HepG2 (cell line): ENCODE results near the gene RAB3C. TPM values are rescaled to one million over a fixed set of nuclear protein-coding genes. Genes with fewer than 3 reads are reported as not detected.

Source experiments
- ARID4A ChIP-seq: sonication (generic); formaldehyde crosslinking; IDR thresholded peaks from 2 replicates; pipeline ENCODE4 v1.5.0; 2020; ENCODE audit warnings: mild to moderate bottlenecking, missing genetic modification reagents, borderline replicate concordance
- HOMEZ ChIP-seq: IDR thresholded peaks from 2 replicates; pipeline ENCODE4 v1.6.1; 2016; ENCODE audit warnings: low read depth
- KMT2A ChIP-seq: sonication (generic); formaldehyde crosslinking; IDR thresholded peaks from 2 replicates; pipeline ENCODE4 v1.4.0; 2020; ENCODE audit warnings: missing genetic modification reagents
- MLX ChIP-seq: IDR thresholded peaks from 2 replicates; pipeline ENCODE4 v1.6.1; 2016
- NONO ChIP-seq, 2 experiments: fragments of 450-650 bp in 1 of 2; sonication (generic) in 1 of 2; formaldehyde crosslinking in 1 of 2; IDR thresholded peaks in 1 of 2; conservative IDR thresholded peaks in 1 of 2; 2 replicates each; pipeline versions ENCODE4 v1.6.1 to v1.8.0; 2017 to 2022; ENCODE audit warnings: mild to moderate bottlenecking in 1 of 2, missing genetic modification reagents in 1 of 2, moderate library complexity in 1 of 2
- UBTF ChIP-seq: sonication (generic); formaldehyde crosslinking; IDR thresholded peaks from 2 replicates; pipeline ENCODE4 v1.4.0; 2020; ENCODE audit warnings: mild to moderate bottlenecking, missing genetic modification reagents
- ZBTB34 ChIP-seq: sonication (generic); formaldehyde crosslinking; IDR thresholded peaks from 2 replicates; pipeline ENCODE4 v1.8.0; 2022; ENCODE audit warnings: mild to moderate bottlenecking, missing genetic modification reagents
- ZNF20 ChIP-seq: sonication (generic); formaldehyde crosslinking; IDR thresholded peaks from 2 replicates; pipeline ENCODE4 v1.4.0; 2020; ENCODE audit warnings: mild to moderate bottlenecking, moderate library complexity, missing genetic modification reagents
- ZNF282 ChIP-seq: fragments of 450-650 bp; IDR thresholded peaks from 2 replicates; pipeline ENCODE4 v1.6.1; 2018; ENCODE audit not compliant: partially characterized antibody
- ZNF350 ChIP-seq: sonication (generic); formaldehyde crosslinking; IDR thresholded peaks from 2 replicates; pipeline ENCODE4 v1.4.0; 2020; ENCODE audit warnings: mild to moderate bottlenecking, low read depth, missing genetic modification reagents, borderline replicate concordance
- ZNF354B ChIP-seq: sonication (generic); formaldehyde crosslinking; IDR thresholded peaks from 2 replicates; pipeline ENCODE4 v1.8.0; 2022; ENCODE audit warnings: mild to moderate bottlenecking, missing genetic modification reagents
- ZNF672 ChIP-seq: sonication (generic); formaldehyde crosslinking; IDR thresholded peaks from 2 replicates; pipeline ENCODE4 v1.8.1; 2022; ENCODE audit warnings: missing genetic modification reagents
- ZNF775 ChIP-seq: sonication (generic); formaldehyde crosslinking; IDR thresholded peaks from 2 replicates; pipeline ENCODE4 v1.4.0; 2020; ENCODE audit warnings: missing genetic modification reagents, mild to moderate bottlenecking, moderate library complexity, borderline replicate concordance
- ZNF777 ChIP-seq: sonication (generic); formaldehyde crosslinking; IDR thresholded peaks from 2 replicates; pipeline ENCODE4 v1.4.0; 2020; ENCODE audit warnings: missing genetic modification reagents
- ZSCAN21 ChIP-seq: sonication (generic); formaldehyde crosslinking; IDR thresholded peaks from 2 replicates; pipeline ENCODE4 v1.8.0; 2022; ENCODE audit warnings: mild to moderate bottlenecking, missing genetic modification reagents, moderate library complexity, borderline replicate concordance
- polyA plus RNA-seq, 8 experiments: library from polyadenylated mRNA; depleted of rRNA in 3 of 8; stranded (reverse) in 7 of 8; unstranded in 1 of 8; fragments of >200 nt; fragmentation: Illumina TruSeq in 4 of 8; extraction: Trizol in 4 of 8; gene quantifications; 2 replicates each; pipeline versions ENCODE4 v1.2.1 to v1.2.3, GENCODE V29; 2011 to 2016; ENCODE audit warnings: low read depth in 4 of 8, missing spikeins in 1 of 8, mixed read lengths in 1 of 8; ENCODE audit not compliant: insufficient read depth in 1 of 8
- total RNA-seq, 5 experiments: library from RNA; depleted of rRNA; stranded (reverse); fragments of >200 nt; fragmentation: Illumina TruSeq; extraction: Trizol; gene quantifications; 2 replicates each; pipeline ENCODE4 v1.2.3, GENCODE V29; 2016; ENCODE audit warnings: low read depth in 1 of 5

The RAB3C gene
- total and polyA plus RNA-seq, 2 of the 13 experiments (the other 11 are each of a cell fraction or from before 2014, with no cell fraction given), result not detected

- TF ChIP-seq ZBTB34 (CRISPR knock-in tag) (0 out of 2 replicates have a peak, but pooled peaks have one; percentile 43), KMT2A (CRISPR knock-in tag) (0 out of 2 replicates have a peak, but pooled peaks have one; percentile 20), ARID4A (peak; percentile 57; the same call in 1 of the 2 replicates), ZNF350 (CRISPR knock-in tag) (peak; percentile 60; the same call in 1 of the 2 replicates), UBTF (CRISPR knock-in tag) (peak; percentile 61), ZNF777 (CRISPR knock-in tag) (no peak), ZNF282 (no peak), ZNF354B (CRISPR knock-in tag) (no peak), NONO (IDR thresholded peaks at IDR 0.05) (no peak), NONO (CRISPR knock-in tag; conservative IDR thresholded peaks at IDR 0.05) (0 out of 2 replicates have a peak, but pooled peaks have one; percentile 57), MLX (CRISPR knock-in tag) (no peak), ZNF775 (CRISPR knock-in tag) (no peak), ZNF20 (CRISPR knock-in tag) (no peak), ZSCAN21 (CRISPR knock-in tag) (peak; percentile 47; the same call in 1 of the 2 replicates), HOMEZ (CRISPR knock-in tag) (peak; percentile 24; the same call in 1 of the 2 replicates), ZNF672 (CRISPR knock-in tag) (no peak)
Observed at GRCh38 chr5:58582803-58583491, at the start of gene RAB3C (continued).
